GM12892 (cell line): ENCODE measurements around the gene SLC39A11.
"Not testable (repeated sequence)": the region's sequence is repeated elsewhere in the genome, so short reads cannot be mapped to it uniquely, and the experiment has no call there.

Source experiments
- DNase-seq: peaks from one replicate; pipeline ENCODE4 v3.0.0; 2011; ENCODE audit not compliant: insufficient read length
- FAIRE-seq: peaks from 2 replicates; lab custom pipeline; 2011; peaks lifted over from hg19 to GRCh38; lab: Jason Lieb, UNC
- POLR2A ChIP-seq: IDR thresholded peaks from 2 replicates; pipeline ENCODE4 v1.6.1; 2011; ENCODE audit warnings: low read depth, low read length, control low read depth
- POLR2AphosphoS5 ChIP-seq: IDR thresholded peaks from 2 replicates; pipeline ENCODE4 v1.6.1; 2011; ENCODE audit warnings: low read depth, low read length, control low read depth
- TAF1 ChIP-seq: IDR thresholded peaks from 2 replicates; pipeline ENCODE4 v1.6.1; 2011; ENCODE audit warnings: low read depth, mild to moderate bottlenecking, control low read depth, low read length, borderline replicate concordance

Gene SLC39A11

DNA sequence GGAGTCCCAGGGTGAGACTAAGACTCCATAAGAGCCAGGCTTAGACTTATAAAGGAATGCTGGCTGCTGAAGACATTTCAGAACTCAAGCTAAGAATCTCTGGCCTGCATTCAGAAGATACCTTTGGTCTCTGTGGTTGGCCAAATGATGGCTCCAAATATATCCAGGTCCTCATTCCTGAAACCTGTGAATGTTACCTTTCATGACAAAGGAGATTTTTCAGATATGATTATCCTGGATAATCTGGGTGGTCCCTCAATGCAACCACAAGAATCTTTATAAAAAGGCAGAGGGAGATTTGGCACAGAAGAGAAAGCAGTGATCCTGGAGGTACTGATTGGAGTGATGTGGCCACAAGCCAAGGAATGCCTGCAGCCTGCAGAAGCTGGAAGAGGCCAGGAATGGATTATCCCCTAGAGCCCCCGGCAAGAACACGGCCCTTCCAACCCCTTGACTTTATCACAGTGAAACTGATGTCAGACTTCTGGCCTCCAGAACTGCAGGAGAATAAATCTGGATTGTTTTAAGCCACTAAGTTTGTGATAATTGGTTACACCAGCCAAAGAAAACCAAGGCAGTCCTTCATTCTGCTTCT is 253.3 kb downstream of the SLC39A11 start:
- FAIRE-seq, result no peak
- TF ChIP-seq TAF1 (no peak), POLR2A (no peak), POLR2AphosphoS5 (no peak)
- no peak for DNase-seq

DNA sequence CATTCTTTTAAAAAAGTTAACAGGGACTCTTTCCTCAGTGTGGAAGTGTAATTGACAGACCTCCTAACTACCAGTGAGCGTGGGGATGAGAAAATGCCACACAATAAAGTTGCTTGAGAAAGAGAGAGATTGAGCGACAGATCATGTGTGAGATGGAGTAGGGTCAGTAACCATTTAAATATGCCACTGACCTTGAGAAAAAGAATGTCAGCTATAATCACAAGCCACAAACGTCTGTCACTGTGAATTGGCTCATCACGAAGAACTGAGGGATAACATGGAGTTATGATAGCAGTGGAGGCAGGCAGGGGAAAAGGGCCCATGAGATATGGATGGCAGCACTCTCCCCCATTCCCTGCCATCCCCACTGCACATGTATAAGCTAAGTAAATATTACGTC is 253.9 kb downstream of the SLC39A11 start:
- FAIRE-seq, result no peak
- DNase-seq, result no peak
- TF ChIP-seq POLR2AphosphoS5 (no peak), POLR2A (no peak), TAF1 (no peak)

DNA sequence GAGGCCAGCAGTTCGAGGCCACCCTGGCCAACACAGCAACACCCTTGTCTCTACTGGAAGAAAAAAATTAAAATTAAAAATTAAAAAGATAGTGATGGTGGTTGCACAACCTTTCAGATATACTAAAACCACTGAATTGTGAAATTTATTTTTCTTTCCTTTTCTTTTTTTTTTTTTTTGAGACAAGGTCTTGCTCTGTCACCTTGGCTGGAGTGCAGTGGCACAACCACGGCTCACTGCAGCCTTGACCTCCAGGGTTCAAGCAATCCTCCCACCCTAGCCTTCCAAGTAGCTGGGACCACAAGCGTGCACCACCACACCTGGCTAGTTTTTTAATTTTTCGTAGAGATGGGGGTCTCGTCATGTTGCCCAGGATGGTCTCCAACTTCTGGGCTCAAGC is 254.4 kb downstream of the SLC39A11 start:
- no peak for FAIRE-seq
- no peak for DNase-seq

DNA sequence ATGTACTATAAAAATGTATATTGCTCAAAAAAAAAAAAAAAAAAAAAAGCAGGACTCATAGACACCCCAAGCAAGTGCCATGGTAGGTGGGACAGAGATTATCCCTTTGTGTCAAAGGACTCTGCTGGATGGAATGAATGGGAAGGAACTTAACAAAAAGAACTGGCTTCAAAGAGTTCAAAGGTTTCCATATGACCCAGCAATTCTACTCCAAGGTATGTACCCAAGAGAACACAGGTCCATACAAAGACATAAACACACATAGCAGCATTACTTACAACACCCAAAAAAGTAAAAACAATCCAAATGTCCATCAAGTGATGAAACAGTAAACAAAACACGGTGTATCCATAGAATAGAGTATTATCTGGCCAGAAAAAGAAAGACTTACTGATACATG is 255.2 kb downstream of the SLC39A11 start:
- DNase-seq (no peak), FAIRE-seq (no peak)
- TF ChIP-seq POLR2AphosphoS5, result no peak
- no peak for TF ChIP-seq TAF1
- no peak for TF ChIP-seq POLR2A

More for the DNA sequence above, 254.4 kb downstream of the SLC39A11 start:
- TF ChIP-seq POLR2A (no peak), TAF1 (no peak), POLR2AphosphoS5 (no peak)

DNA sequence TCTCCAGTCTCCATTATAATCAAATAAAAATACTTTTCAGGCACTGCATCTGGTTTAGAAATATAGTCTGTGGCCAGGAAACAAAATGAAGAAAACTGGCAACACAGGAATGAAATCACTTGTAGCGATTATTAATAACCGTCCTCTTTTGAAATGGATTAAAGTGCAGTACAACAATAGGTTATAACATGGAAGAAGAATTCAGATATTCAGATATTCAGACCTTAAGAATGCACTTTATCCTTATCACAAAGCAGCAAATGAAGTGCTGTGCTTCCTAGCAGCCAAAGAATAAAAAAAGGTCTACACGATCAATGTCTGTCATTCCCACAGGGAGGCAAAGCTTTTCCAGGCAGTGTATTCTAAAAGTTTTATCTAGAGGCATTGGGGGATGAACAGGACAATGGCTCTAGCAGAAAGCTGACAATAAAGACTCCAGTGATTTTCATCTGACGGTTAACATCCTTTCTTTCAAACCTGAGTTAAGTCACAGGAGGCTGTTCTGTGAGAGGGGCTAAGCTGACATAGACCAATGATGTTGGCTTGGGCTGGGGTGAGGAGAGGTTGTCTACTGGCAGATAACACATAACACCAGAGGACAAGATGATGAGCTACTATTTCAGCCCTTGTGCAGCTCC is 259.2 kb downstream of the SLC39A11 start:
- TF ChIP-seq POLR2A (no peak), TAF1 (no peak), POLR2AphosphoS5 (no peak)
- no peak for FAIRE-seq
- DNase-seq, result no peak

DNA sequence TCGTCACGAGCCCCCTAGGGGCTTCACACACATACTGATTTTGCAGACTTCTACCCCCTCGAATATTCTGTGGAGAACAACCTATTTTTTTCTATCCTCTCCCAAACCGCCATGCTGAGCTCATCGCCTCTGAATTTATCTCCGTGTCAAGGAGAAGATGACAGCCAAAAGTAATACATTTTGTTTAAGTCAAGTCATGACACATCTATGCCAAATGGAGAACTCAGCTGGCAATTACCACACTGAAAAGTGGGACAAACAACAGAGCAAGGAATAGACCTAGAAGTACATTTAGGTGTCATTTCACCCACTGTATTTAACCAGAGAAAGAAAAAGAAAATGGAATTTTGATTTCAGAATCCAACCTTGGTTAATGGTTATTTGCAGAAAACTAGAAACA is 260.2 kb downstream of the SLC39A11 start:
- TF ChIP-seq TAF1, result no peak
- TF ChIP-seq POLR2AphosphoS5, result no peak
- TF ChIP-seq POLR2A, result no peak
- DNase-seq (no peak), FAIRE-seq (no peak)

DNA sequence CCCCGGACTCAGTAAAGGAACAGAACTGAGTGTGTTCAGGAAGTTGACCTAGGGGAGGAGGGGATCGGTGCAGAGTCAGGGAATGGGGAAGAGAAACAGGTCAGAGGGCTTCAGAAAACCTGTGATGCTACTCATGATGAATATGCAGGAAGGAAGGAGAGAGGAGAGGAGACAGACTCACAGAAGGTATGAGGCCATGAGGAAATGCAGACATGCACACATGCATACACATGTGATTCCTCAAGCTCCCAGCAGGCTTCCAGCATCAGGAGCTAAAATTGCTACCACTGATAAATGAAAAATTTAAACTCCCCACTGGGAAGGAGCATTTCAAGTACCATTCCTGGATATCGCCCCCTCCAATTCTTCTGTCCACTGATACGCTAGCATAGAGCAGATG is 262.6 kb downstream of the SLC39A11 start:
- TF ChIP-seq TAF1 (no peak), POLR2AphosphoS5 (no peak), POLR2A (no peak)
- FAIRE-seq (no peak), DNase-seq (no peak)

DNA sequence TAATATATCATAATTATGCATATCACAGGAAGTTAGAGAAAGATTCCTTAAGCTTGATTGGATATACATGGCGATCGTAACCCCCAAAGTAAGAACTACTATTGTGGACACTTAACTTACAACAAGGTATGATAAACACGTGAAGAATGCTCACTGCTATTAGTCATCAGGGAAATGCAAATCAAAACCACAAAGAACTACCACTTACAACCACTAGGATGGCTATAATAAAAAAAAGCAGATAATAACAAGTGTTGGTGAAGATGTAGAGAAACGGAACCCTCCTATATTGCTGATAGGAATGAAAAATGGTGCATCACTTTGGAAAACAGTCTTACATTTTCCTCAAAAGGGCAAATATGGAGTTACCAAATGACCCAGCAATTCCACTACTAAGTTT is 265.9 kb downstream of the SLC39A11 start:
- DNase-seq (no peak), FAIRE-seq (no peak)
- TF ChIP-seq TAF1 (no peak), POLR2AphosphoS5 (no peak), POLR2A (no peak)

DNA sequence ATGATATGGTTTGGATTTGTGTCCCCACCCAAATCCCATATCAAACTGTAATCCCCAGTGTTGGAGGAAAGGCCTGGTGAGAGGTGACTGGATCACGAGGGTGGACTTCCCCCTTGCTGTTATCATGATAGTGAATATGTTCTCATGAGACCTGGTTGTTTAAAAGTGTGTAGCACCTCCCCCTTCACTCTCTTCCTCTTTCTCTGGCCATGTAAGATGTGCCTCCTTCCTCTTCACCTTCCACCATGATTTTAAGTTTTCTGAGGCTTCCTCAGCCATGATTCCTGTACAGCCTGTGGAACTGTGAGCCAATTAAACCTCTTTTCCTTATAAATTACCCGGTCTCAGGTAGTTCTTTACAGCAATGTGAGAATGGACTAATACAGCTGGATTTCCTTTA is 266.4 kb downstream of the SLC39A11 start:
- not testable (repeated sequence) for DNase-seq, FAIRE-seq

DNA sequence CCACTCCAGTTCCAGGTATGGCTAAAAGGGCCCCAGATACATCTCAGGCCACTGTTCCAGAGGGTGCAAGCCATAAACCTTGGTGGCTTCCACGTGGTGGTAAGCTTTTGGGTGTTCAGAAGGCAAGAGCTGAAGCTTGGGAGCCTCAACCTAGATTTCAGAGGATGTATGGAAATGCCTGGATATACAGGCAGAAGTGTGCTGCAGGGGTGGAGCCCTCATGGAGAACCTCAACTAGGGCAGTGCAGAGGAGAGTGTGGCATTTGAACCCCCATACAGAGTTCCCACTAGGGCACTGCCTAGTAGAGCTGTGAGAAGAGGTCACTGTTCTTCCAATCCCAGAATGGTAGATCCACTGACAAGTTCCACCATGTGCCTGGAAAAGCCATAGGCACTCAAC is 267.3 kb downstream of the SLC39A11 start:
- TF ChIP-seq POLR2A, result no peak
- no peak for TF ChIP-seq POLR2AphosphoS5
- no peak for DNase-seq
- FAIRE-seq, result no peak

DNA sequence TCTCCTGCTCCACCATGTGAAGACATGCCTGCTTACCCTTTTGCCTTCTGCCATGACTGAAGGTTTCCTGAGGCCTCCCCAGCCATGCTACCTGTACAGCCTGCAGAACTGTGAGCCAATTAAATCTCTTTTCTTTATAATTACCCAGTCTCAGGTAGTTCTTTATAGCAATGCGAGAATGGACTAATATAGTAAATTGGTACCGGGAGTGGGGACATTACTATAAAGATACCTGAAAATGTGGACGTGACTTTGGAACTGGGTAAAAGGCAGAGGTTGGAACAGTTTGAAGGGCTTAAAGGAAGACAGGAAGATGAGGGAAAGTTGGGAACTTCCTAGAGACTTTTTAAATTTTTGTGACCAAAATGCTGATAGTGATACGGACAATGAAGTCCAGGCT is 268.2 kb downstream of the SLC39A11 start:
- DNase-seq, FAIRE-seq: not testable (repeated sequence)

DNA sequence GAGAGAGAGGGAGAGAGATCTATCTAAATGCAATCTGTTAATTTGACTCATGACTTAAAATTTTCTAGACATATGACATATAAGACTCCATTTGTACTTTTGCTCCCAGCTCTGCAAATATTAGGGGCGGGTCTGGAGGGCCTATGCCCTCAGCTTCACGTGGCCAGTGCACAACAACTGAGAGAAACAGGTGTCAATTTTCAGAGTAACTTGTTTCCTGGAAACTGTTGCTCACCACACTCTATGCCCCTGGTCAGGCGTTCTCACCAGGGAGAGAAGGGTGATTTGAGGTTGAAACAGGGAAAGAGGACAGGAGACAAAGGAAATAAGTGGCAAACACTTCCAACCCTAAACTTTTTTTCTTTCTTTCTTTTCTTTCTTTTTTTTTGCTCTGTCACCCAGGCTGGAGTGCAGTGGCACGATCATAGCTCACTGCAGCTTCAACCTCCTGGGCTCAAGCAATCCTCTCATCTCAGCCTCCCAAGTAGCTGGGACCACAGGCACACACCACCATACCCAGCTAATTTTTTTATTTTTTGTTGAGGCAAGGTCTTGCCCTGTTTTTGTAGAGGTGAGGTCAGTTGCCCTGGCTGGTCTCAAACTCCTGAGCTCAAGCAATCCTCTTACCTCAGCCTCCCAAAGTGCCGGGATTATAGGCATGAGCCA is 270.0 kb downstream of the SLC39A11 start:
- DNase-seq, result no peak
- TF ChIP-seq TAF1 (no peak), POLR2AphosphoS5 (no peak), POLR2A (no peak)
- FAIRE-seq, result no peak

DNA sequence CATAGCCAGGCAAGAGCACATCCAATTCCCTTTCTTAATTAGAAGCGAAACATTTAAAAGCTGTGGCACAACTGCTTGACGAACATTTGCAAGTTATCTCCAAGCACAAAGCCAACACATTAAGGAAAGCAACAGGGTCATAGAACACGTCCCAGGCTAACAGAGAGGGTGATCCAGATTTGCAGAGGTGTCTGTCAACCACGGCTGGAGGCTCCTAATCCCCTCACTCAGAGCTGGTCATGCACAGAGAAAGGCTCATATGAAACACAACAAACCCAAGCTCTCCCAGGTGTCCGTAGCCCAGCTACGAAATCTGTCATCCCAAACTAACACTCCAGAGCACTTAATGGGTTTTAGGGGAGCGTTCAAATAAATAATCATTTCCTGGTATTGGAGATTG is 276.1 kb downstream of the SLC39A11 start:
- FAIRE-seq (no peak), DNase-seq (no peak)
- TF ChIP-seq POLR2A (no peak), TAF1 (no peak), POLR2AphosphoS5 (no peak)
